GM18519 (cell line): ENCODE data around the gene CFAP119.

ENCODE experiments used
- ATAC-seq: cut with Tn5 transposase; IDR thresholded peaks from one replicate; pipeline ENCODE4 v1.9.1; 2021; ENCODE audit warnings: mild to moderate bottlenecking, moderate library complexity; ENCODE audit not compliant: unreplicated experiment, low FRiP score

The CFAP119 gene

DNA sequence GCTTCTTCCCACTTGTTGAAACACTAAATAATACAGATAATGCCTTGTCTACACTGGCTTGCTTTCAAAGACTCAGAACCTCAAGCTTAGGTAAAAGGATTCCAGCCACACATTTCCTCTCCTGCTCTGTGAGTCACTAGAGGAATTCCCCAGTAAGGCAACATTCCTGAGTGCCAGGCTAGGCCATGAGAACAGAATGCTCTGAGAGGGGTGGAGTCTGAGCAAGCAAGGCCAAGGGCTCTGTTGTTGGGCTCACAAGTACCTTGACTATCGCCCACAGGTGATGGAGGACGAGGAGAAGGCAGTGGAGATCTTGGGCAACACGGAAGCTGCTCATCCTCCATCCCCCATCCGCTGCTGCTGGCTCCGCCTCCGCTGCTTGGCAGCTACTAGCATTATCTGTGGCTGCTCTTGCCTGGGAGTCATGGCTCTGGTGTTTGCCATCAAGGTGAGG, 20.4 kb downstream of the CFAP119 start:
- ATAC-seq = no peak

DNA sequence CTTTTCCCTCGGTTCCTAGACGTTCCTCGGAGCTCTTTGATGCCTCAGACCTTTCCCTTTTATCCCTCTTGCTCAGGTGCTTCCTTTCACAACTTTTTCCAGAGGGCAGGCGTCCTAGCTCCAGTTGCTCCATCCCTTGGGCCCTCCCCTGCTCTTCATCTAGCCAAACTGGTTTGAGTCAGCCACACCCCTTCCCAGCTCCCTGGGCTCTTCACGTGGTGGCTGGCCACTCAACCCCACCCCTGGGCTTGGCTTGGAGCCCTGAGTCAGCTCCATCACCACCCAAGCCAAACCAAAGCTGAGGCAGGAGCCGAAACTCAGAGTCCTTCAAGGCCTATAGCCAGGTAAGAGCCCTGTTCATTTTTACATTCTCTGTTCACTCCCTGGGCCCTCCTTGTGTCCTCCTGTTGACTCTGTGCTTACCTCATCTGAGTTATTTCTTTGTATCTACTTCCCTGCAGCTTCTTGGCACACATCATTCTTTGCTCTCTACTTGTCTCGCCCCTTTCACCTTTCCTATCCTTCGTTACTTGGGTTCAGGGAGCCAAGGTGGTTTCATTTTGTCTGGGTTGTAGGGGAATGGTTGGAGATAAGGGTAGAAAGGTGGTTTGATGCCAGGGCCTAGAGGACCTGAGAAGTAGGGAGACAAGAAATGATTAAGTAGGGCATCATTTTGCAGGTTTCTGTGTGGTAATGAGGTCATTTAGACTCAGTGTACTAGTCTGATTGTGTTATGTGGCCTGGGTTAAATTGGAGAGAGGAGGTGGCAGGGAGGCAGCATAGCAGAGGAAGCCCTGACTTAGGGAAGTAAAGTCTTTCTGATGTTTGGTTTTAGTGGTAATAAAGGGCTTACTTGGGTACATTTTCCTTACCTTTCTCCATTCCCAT, 21.3 kb downstream of the CFAP119 start:
- ATAC-seq = no peak

DNA sequence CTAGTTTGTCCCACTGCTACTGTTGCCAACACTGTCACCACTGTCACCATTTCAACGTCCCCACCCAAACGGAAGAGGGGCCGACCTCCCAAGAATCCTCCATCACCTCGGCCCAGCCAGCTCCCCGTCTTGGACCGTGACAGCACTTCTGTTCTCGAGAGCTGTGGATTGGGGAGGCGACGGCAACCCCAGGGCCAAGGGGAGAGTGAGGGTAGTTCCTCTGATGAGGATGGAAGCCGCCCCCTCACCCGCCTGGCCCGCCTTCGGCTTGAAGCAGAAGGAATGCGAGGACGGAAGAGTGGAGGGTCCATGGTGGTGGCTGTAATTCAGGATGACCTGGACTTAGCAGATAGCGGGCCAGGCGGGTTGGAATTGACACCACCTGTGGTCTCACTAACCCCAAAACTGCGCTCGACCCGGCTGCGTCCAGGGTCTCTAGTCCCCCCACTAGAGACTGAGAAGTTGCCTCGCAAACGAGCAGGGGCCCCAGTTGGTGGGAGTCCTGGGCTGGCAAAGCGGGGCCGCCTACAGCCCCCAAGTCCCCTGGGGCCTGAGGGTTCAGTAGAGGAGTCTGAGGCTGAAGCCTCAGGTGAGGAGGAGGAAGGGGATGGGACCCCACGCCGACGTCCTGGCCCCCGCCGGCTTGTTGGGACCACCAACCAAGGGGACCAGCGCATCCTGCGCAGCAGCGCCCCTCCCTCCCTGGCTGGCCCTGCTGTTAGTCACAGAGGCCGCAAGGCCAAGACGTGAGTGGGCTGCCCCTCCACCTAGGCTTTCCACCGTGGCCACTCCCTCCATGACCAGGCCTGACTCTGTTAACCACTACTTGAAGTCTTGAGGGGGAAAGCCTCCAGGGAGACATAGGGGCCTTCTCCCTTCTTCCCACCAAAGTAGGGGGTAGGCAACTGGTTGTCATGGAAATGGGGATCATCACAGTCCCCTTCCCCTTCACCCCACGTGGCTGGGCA, 22.6 kb downstream of the CFAP119 start:
- no peak for ATAC-seq

DNA sequence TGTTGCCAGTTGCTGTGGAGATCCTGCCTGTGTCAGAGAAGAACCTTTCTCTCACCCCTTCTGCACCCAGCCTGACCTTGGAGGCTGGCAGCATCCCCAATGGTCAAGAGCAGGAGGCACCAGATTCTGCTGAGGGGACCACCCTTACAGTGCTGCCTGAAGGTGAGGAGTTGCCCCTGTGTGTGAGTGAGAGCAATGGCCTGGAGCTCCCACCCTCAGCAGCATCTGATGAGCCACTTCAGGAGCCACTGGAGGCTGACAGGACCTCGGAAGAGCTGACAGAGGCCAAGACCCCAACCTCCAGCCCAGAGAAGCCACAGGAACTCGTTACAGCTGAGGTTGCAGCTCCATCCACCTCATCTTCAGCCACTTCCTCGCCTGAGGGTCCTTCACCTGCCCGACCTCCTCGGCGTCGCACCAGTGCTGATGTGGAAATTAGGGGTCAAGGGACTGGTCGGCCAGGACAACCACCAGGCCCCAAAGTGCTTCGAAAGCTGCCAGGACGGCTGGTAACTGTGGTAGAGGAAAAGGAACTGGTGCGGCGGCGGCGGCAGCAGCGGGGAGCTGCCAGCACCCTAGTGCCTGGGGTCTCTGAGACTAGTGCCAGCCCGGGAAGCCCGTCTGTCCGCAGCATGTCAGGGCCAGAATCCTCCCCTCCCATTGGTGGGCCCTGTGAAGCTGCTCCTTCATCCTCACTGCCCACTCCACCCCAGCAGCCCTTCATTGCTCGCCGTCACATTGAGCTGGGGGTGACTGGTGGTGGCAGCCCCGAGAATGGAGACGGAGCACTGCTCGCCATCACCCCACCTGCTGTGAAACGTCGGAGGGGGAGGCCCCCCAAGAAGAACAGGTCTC, 23.8 kb downstream of the CFAP119 start:
- ATAC-seq = no peak

DNA sequence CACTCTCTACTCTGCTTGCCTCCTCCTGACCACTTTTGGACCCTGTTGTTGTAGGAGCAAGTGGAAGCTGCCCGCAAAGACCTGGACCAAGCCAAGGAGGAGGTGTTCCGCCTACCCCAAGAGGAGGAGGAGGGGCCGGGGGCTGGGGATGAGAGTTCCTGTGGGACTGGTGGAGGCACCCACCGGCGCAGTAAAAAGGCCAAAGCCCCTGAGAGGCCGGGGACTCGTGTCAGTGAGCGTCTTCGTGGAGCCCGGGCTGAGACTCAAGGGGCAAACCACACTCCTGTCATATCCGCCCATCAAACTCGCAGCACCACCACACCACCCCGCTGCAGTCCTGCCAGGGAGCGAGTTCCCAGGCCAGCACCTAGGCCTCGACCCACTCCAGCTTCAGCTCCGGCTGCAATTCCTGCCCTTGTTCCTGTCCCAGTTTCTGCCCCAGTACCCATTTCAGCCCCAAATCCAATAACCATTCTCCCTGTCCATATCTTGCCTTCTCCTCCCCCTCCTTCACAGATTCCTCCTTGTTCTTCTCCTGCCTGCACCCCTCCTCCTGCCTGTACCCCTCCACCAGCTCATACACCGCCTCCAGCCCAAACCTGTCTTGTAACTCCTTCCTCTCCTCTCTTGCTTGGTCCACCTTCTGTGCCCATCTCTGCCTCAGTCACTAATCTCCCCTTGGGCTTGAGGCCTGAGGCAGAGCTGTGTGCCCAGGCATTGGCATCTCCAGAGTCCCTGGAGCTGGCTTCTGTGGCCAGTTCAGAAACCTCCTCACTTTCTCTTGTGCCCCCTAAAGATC, 24.7 kb downstream of the CFAP119 start:
- ATAC-seq = no peak

DNA sequence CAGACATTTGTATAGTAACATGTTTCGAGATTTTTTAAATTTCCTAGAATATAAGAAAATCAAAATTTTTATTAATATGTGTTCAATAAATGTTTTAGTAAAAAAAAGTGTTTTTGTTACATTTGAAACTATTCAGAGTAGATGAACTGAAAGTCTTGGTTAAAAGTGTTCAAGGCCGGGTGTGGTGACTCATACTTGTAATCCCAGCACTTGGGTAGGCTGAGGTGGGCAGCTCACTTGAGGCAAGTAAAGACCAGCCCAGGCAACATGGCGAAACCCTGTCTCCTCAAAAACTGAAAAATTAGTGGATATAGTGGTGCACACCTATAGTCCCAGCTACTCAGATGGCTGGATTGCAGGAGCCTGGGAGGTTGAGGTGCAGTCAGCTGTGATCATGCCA, 30.5 kb downstream of the CFAP119 start:
- no peak for ATAC-seq

DNA sequence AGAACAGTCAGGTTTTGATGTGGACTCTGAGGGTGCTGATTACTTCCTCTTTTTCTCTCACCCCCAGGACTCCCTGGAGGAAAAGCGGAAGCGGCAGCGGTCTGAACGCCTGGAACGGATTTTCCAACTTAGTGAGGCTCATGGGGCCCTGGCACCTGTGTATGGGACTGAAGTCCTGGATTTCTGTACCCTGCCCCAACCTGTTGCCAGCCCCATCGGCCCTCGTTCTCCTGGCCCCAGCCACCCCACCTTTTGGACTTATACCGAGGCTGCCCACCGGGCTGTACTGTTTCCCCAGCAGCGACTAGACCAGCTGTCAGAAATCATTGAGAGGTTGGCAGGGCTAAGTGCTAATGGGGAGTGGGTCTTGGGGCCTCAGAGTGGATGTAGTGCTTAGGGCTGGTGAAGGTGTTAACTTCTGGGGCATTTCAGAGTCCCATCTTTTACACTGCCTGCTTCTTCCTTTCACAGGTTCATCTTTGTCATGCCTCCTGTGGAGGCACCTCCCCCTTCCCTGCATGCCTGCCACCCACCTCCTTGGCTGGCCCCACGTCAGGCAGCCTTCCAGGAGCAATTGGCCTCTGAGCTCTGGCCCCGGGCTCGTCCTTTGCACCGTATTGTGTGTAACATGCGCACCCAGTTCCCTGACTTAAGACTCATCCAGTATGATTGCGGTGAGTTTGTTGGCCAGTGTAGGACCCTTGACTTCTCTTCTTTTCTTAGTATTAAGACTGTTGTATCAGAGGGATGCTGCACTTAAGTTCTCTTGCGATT, 32.8 kb downstream of the CFAP119 start:
- no peak for ATAC-seq

DNA sequence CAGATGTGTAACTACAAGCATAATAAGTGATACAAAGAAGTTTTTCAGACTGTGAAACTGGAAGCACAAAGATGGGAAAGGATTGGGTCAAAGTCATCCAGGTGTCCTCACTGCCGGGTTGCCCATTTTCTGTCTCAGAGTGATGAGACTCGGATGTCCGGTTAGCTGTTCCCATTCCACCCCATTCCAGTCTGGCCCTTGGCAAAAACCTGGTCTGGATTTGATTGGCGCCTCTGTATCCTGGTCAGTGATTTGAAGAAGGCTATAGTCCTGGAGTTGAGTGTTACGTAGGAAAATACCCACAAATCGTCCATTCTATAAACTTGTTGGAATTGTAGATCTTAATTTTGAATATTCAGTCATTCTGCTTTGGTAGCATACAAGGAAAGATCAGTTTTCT, 33.5 kb downstream of the CFAP119 start:
- ATAC-seq = no peak

DNA sequence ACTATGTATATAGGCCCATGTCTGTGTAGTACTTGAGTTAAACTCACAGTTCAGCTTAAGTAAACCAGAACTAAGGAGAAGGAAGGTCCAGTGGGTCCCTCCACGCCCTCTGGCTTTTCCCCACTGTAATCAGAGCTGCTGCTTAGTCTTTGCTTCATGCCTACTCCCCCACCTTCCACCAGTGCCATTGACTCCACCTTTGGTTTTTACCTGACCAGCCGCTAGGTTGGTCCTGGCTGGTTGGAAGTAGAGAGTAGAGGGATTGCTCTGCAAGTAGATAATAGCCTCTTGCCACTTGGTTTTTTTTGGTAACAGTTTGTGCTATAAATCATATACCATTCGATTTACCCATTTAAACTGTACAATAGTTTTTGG, 36.5 kb downstream of the CFAP119 start:
- no peak for ATAC-seq

DNA sequence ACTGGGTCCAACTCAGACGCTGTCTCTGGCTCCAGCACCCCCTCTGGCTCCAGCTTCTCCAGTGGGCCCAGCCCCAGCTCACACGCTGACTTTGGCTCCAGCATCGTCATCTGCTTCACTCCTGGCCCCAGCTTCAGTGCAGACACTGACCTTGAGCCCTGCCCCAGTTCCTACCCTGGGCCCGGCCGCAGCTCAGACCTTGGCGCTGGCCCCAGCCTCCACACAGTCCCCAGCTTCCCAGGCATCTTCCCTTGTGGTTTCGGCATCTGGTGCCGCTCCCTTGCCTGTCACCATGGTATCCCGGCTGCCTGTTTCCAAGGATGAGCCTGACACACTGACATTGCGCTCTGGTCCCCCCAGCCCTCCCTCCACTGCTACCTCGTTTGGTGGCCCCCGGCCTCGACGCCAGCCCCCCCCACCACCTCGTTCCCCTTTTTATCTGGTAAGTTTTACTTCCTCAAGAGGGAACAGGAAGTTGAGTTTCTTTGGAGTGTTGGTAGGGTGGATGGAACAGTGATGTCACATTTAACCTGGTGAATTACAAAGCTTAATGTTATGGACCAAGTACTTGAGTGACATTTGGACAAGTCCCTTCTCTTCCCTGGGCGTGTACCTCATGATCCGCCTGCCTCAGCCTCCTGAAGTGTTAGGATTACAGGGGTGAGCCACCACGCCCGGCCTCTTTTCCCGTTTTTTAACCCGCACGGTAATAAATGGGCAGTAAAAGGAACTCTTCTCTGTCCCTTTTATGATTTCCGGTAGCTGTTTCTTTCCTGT, 37.0 kb downstream of the CFAP119 start:
- no peak for ATAC-seq

DNA sequence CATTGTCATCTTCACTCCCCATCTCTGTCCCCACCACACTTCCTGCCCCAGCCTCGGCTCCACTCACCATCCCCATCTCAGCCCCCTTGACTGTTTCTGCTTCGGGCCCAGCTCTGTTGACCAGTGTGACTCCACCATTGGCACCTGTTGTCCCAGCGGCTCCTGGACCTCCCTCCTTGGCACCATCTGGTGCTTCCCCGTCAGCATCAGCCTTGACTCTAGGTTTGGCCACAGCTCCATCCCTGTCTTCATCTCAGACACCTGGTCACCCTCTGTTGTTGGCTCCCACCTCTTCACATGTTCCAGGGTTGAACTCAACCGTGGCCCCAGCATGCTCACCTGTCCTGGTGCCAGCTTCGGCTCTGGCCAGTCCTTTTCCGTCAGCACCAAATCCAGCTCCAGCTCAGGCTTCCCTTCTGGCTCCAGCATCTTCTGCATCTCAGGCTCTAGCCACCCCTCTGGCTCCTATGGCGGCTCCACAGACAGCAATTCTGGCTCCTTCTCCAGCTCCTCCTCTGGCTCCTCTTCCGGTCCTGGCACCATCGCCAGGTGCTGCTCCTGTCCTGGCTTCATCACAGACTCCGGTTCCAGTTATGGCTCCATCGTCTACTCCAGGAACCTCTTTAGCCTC, 38.0 kb downstream of the CFAP119 start:
- ATAC-seq = no peak

DNA sequence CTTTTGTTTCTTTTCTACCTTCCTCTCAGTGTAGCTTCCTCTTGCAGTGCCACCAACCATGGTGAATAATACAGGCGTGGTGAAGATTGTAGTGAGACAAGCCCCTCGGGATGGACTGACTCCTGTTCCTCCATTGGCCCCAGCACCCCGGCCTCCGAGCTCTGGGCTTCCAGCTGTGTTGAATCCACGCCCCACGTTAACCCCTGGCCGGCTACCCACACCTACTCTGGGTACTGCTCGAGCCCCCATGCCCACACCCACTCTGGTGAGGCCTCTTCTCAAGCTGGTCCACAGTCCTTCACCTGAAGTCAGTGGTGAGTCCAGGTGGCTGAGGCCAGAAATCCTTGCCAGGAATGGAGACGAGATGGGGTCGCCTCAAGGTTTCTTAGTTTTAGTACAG, 38.9 kb downstream of the CFAP119 start:
- ATAC-seq = no peak

DNA sequence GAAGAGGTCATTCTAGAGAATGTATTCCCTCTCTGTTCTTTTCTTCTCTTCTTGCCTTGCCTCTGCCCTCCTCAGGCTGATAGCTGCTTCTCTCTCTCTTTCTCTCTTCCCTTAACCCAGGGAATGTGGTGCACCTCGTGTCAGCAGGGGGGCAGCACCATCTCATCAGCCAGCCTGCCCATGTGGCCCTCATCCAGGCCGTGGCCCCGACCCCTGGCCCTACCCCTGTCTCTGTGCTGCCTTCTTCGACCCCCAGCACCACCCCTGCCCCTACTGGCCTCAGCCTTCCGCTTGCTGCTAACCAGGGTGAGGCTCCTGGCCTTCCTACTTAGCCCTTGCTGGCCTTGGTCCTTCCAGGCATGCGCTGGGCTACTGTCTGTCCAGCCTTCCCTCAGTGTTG, 39.4 kb downstream of the CFAP119 start:
- no peak for ATAC-seq

DNA sequence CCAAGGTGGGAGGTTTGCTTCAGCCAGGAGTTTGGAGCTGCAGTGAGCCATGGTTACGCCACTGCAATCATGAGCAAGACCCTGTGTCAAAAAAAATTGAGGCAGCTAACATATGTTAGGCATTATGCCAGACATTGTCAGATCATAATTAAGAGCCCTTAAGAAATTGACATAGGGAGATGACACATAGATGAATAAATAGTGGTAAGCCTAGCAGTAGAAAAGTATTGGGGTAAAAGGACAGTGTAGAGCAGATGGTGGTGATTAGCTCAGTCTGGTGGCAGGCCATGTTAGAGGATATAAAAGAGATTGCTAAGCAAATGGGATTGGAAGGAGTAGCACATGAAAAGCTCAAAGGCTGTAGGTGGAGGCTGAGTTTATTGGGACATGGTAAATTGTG, 40.3 kb downstream of the CFAP119 start:
- no peak for ATAC-seq

DNA sequence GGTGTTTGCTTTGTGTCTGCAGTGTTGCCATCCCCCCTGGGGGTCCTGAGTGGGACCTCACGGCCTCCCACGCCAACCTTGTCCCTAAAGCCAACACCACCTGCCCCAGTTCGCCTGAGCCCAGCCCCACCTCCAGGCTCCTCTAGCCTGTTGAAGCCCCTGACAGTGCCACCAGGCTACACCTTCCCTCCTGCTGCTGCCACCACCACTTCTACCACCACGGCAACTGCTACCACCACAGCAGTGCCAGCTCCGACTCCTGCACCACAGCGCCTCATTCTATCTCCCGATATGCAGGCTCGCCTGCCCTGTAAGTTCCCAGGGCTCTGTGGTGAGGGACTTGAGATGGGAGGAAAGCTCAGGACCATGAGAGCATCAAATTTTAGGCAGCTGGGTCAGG, 40.7 kb downstream of the CFAP119 start:
- no peak for ATAC-seq

DNA sequence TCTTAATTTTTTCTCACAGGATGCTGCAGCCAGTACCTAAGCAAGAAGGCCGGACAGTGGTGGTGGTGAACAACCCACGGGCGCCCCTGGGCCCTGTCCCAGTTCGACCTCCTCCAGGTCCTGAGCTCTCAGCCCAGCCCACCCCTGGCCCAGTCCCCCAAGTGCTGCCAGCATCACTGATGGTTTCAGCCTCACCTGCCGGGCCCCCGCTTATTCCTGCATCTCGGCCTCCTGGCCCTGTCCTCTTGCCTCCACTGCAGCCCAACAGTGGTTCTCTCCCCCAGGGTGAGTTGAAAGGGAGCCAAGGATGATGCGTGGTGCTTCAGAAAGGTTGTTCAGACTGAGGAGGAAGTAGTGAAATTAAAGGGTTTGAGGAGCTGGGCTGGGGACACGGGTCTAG, 41.2 kb downstream of the CFAP119 start:
- no peak for ATAC-seq

DNA sequence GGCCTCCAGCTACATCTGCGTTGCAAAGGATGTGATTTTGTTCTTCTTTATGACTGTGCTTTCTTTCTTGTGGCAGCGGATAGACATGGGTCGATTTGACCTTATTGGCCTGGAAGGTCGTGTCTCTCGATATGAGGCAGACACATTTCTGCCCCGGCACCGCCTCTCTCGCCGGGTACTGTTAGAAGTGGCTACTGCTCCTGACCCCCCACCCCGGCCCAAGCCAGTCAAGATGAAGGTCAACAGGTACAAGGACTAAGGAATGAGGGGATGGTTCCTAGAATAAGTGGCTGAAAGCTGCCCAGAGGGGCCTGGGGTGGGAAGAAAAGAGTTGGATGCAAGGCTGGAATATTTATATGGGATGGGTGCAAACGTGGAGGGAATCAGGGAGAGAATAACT, 41.8 kb downstream of the CFAP119 start:
- ATAC-seq = no peak
